CD14-positive monocyte (primary cell): ENCODE results near the gene OR2T1. TPM values are rescaled to one million over a fixed set of nuclear protein-coding genes. Genes with fewer than 3 reads are reported as not detected.
A peak's percentile ranks its signal among the peaks of the same experiment; 100 is the strongest.

Experiments
- DNase-seq, 3 donors: peaks; one replicate each; pipeline ENCODE4 v3.0.0-alpha.2; 2011 to 2022
- H2AFZ ChIP-seq: 2 replicates; pipeline ENCODE4 v1.6.0; 2012; ENCODE audit warnings: mild to moderate bottlenecking, low read depth, low read length, inconsistent platforms; ENCODE audit not compliant: insufficient read depth, poor library complexity, severe bottlenecking
- H3K27ac ChIP-seq, 2 donors: 1 replicate in 1 of 2; 2 replicates in 1 of 2; pipeline ENCODE4 v1.5.1; 2012 to 2013; ENCODE audit warnings: low read length in 2 of 2, control low read depth in 1 of 2, inconsistent platforms in 1 of 2, low read depth in 1 of 2, mild to moderate bottlenecking in 1 of 2
- H3K27me3 ChIP-seq, 2 donors: one replicate each; pipeline versions ENCODE4 v1.6.0 to v1.6.1; 2011 to 2013; ENCODE audit warnings: low read length in 2 of 2; ENCODE audit not compliant: control insufficient read depth in 2 of 2, insufficient read depth in 2 of 2
- H3K36me3 ChIP-seq, 2 donors: replicated peaks in 1 of 2; 1 replicate in 1 of 2; 2 replicates in 1 of 2; pipeline versions ENCODE4 v1.5.1 to v1.6.1; 2012 to 2013; ENCODE audit warnings: low read length in 2 of 2, control low read depth in 1 of 2, inconsistent platforms in 1 of 2, mild to moderate bottlenecking in 1 of 2; ENCODE audit not compliant: insufficient read depth in 2 of 2, control insufficient read depth in 1 of 2
- H3K4me1 ChIP-seq, 2 donors: 1 replicate in 1 of 2; 2 replicates in 1 of 2; pipeline versions ENCODE4 v1.5.1 to v1.6.1; 2012 to 2013; ENCODE audit warnings: low read length in 2 of 2, control low read depth in 1 of 2, inconsistent platforms in 1 of 2, mild to moderate bottlenecking in 1 of 2, moderate library complexity in 1 of 2; ENCODE audit not compliant: insufficient read depth in 2 of 2, control insufficient read depth in 1 of 2
- H3K4me2 ChIP-seq: replicated peaks from 2 replicates; pipeline ENCODE3; 2012; ENCODE audit warnings: low read length, moderate library complexity, mild to moderate bottlenecking; ENCODE audit not compliant: poor library complexity, severe bottlenecking; ENCODE audit errors: extremely low read depth
- H3K4me3 ChIP-seq, 3 experiments: fragments of 200-600 bp in 1 of 3; sonication (generic) in 1 of 3; replicated peaks in 1 of 3; 1 replicate in 2 of 3; 2 replicates in 1 of 3; pipeline ENCODE4 v1.5.1; 2011 to 2013; ENCODE audit warnings: low read length in 3 of 3, mild to moderate bottlenecking in 3 of 3, control low read depth in 2 of 3, low read depth in 2 of 3, inconsistent platforms in 1 of 3, moderate library complexity in 1 of 3
- H3K79me2 ChIP-seq: 2 replicates; pipeline ENCODE4 v1.6.0; 2012; ENCODE audit warnings: mild to moderate bottlenecking, control low read depth, inconsistent platforms, low read length, moderate library complexity; ENCODE audit not compliant: insufficient read depth
- H3K9ac ChIP-seq: 2 replicates; pipeline ENCODE4 v1.6.0; 2017; ENCODE audit warnings: low read length, mild to moderate bottlenecking; ENCODE audit not compliant: insufficient read depth, poor library complexity, severe bottlenecking
- H3K9me3 ChIP-seq, 2 donors: replicated peaks in 1 of 2; 1 replicate in 1 of 2; 2 replicates in 1 of 2; pipeline versions ENCODE4 v1.5.1 to v1.6.1; 2012 to 2013; ENCODE audit warnings: low read length in 2 of 2, control low read depth in 1 of 2; ENCODE audit not compliant: control insufficient read depth in 1 of 2, insufficient read depth in 1 of 2
- H4K20me1 ChIP-seq: 2 replicates; pipeline ENCODE4 v1.6.0; 2012; ENCODE audit warnings: mild to moderate bottlenecking, low read length, control low read depth, moderate library complexity; ENCODE audit not compliant: insufficient read depth
- H3K27ac Mint-ChIP-seq, 7 donors: one replicate each; pipeline ENCODE4 v1.8.0; 2020; ENCODE audit warnings: mild to moderate bottlenecking in 7 of 7, mixed read lengths in 7 of 7, moderate library complexity in 6 of 7, inconsistent platforms in 2 of 7
- H3K27me3 Mint-ChIP-seq, 3 donors: one replicate each; pipeline ENCODE4 v1.8.0; 2021 to 2022; ENCODE audit warnings: low read depth in 3 of 3, mild to moderate bottlenecking in 3 of 3, mixed read lengths in 3 of 3, moderate library complexity in 3 of 3, inconsistent platforms in 1 of 3
- H3K36me3 Mint-ChIP-seq, 2 donors: one replicate each; pipeline ENCODE4 v1.8.0; 2020; ENCODE audit warnings: mixed read lengths in 2 of 2, inconsistent platforms in 1 of 2, mild to moderate bottlenecking in 1 of 2
- H3K4me1 Mint-ChIP-seq: one replicate; pipeline ENCODE4 v1.8.0; 2020; ENCODE audit warnings: mild to moderate bottlenecking, mixed read lengths
- H3K4me3 Mint-ChIP-seq, 2 donors: one replicate each; pipeline ENCODE4 v1.8.0; 2020; ENCODE audit warnings: mild to moderate bottlenecking in 2 of 2, mixed read lengths in 2 of 2, moderate library complexity in 1 of 2
- H3K9me3 Mint-ChIP-seq, 7 donors: one replicate each; pipeline ENCODE4 v1.8.0; 2020 to 2022; ENCODE audit warnings: mixed read lengths in 7 of 7, mild to moderate bottlenecking in 6 of 7, moderate library complexity in 6 of 7, inconsistent platforms in 2 of 7
- CTCF ChIP-seq: fragments of 200-600 bp; IDR thresholded peaks from one replicate; pipeline ENCODE4 v1.8.0; 2022; ENCODE audit warnings: antibody characterized with exemption, mild to moderate bottlenecking
- WGBS: methylation state at CpG from one replicate; pipeline ENCODE4 v1.1.5; 2013; ENCODE audit warnings: missing lambda C conversion rate; ENCODE audit not compliant: insufficient coverage; 5-methylcytosine and 5-hydroxymethylcytosine counted together
- intact Hi-C, 2 donors: fragments of 100-400 bp; cut with micrococcal nuclease; formaldehyde crosslinking; loops; one replicate each; pipeline versions ENCODE4 v1.15.0 to v1.15.1; 2023
- polyA plus RNA-seq, 3 donors: library from polyadenylated mRNA; depleted of rRNA in 1 of 3; unstranded in 2 of 3; stranded (reverse) in 1 of 3; fragments of 300-500 nt in 2 of 3; fragments of >200 nt in 1 of 3; fragmentation: Illumina TruSeq in 2 of 3; gene quantifications; 1 replicate in 2 of 3; 2 replicates in 1 of 3; pipeline ENCODE4 v1.2.3, GENCODE V29; 2012 to 2021

OR2T1 gene
- polyA plus RNA-seq, 3 donors, result not detected

GRCh38 chr1:248393050-248393449 is 9.8 kb upstream of the OR2T1 start:
- H3K27ac Mint-ChIP-seq, result no peak overlapping the region
- H3K27me3 Mint-ChIP-seq, result peaks cover 0 to 3% (median 0%) of the 10 kb centered on the region in 3 donors
- no peak overlapping the region for H3K4me3 ChIP-seq
- H3K4me3 Mint-ChIP-seq, result no peak overlapping the region
- H3K4me1 Mint-ChIP-seq, result no peaks in the 10 kb centered on the region
- TF ChIP-seq CTCF, result no peak
- no peak overlapping the region for H3K4me2 ChIP-seq
- H3K27ac ChIP-seq, result no peak overlapping the region
- no peaks in the 10 kb centered on the region for H3K4me1 ChIP-seq
- no peak for DNase-seq
- no peaks in the 10 kb centered on the region for H4K20me1 ChIP-seq
- intact Hi-C loops, result no loop called here
- H3K36me3 Mint-ChIP-seq, result no peaks in the 10 kb centered on the region
- H3K27me3 ChIP-seq, result no peaks in the 10 kb centered on the region
- H3K9me3 Mint-ChIP-seq, result peaks cover 3 to 21% (median 8%) of the 10 kb centered on the region in 7 donors
- no CpG with 5 or more reads among the region's 2 CpGs for WGBS
- no peaks in the 10 kb centered on the region for H3K36me3 ChIP-seq
- no peak overlapping the region for H3K9ac ChIP-seq
- H3K79me2 ChIP-seq, result no peaks in the 10 kb centered on the region
- no peak overlapping the region for H2AFZ ChIP-seq
- H3K9me3 ChIP-seq, result peaks cover 0 to 2% of the 10 kb centered on the region in 2 donors

- Mint-ChIP-seq H3K27me3 (no peaks in the 10 kb centered on the region), H3K9me3 (peaks cover 2 to 8% (median 3%) of the 10 kb centered on the region in 7 donors), H3K27ac (no peak overlapping the region), H3K4me1 (no peaks in the 10 kb centered on the region), H3K36me3 (no peaks in the 10 kb centered on the region), H3K4me3 (no peak overlapping the region)
- intact Hi-C loops, result no loop called here
- peak in 1 of 3 donors; percentile 23 for DNase-seq
- no peak for TF ChIP-seq CTCF
- H2AFZ ChIP-seq, result no peak overlapping the region
- no peak overlapping the region for H3K27ac ChIP-seq
- H4K20me1 ChIP-seq, result no peaks in the 10 kb centered on the region
- no peak overlapping the region for H3K4me2 ChIP-seq
- no peak overlapping the region for H3K9ac ChIP-seq
- H3K79me2 ChIP-seq, result no peaks in the 10 kb centered on the region
- H3K9me3 ChIP-seq, result peaks cover 5 to 15% of the 10 kb centered on the region in 2 donors
- H3K4me3 ChIP-seq, result no peak overlapping the region
- no peaks in the 10 kb centered on the region for H3K27me3 ChIP-seq
- no CpG with 5 or more reads among the region's 6 CpGs for WGBS
- no peaks in the 10 kb centered on the region for H3K36me3 ChIP-seq
- H3K4me1 ChIP-seq, result no peaks in the 10 kb centered on the region
Measured at GRCh38 chr1:248404024-248404423, 1.2 kb downstream of the OR2T1 start.
